Urothelium cell line (cell line): ENCODE results near the gene P3H2.

ENCODE experiments used
- DNase-seq: peaks from one replicate; pipeline ENCODE4 v3.0.0; 2011; ENCODE audit warnings: low spot score, mixed read lengths
- FAIRE-seq: peaks from 2 replicates; lab custom pipeline; 2011; peaks lifted over from hg19 to GRCh38; lab: Jason Lieb, UNC

P3H2 gene

GRCh38 chr3:189907803-189908202 lies 212.9 kb downstream of the P3H2 start:
- no peak for DNase-seq

More at GRCh38 chr3:189907803-189908202, 212.9 kb downstream of the P3H2 start:
- no peak for FAIRE-seq
